ENCODE results near the gene PDE1C.

PDE1C gene

GRCh38 chr7:31919678-31920369, 150.4 kb downstream of the PDE1C start:
- Histone ChIP-seq H3K27me3 (ENCODE audit: control insufficient read depth, insufficient read depth, low read length) (no peaks in the 10 kb centered on the region), H3K9ac (ENCODE audit: low read depth, low read length) (no peak overlapping the region), H3K4me3 (ENCODE audit: low read depth, low read length) (no peak overlapping the region), H3K27ac (ENCODE audit: low read depth, low read length) (no peak overlapping the region), H3K9me3 (ENCODE audit: control insufficient read depth, insufficient read depth, low read length) (no peaks in the 10 kb centered on the region), H3K36me3 (ENCODE audit: control insufficient read depth, insufficient read depth, low read length) (no peaks in the 10 kb centered on the region), H3K4me1 (ENCODE audit: control insufficient read depth, insufficient read depth, low read length) (no peaks in the 10 kb centered on the region)

GRCh38 chr7:31918706-31919393, 151.4 kb downstream of the PDE1C start:
- no peaks in the 10 kb centered on the region for H3K27me3 ChIP-seq (ENCODE audit: control insufficient read depth, insufficient read depth, low read length)
- no peak overlapping the region for H3K9ac ChIP-seq (ENCODE audit: low read depth, low read length)
- H3K4me3 ChIP-seq (ENCODE audit: low read depth, low read length) = no peak overlapping the region
- H3K36me3 ChIP-seq (ENCODE audit: control insufficient read depth, insufficient read depth, low read length) = no peaks in the 10 kb centered on the region
- H3K27ac ChIP-seq (ENCODE audit: low read depth, low read length) = no peak overlapping the region
- no peaks in the 10 kb centered on the region for H3K9me3 ChIP-seq (ENCODE audit: control insufficient read depth, insufficient read depth, low read length)
- H3K4me1 ChIP-seq (ENCODE audit: control insufficient read depth, insufficient read depth, low read length) = no peaks in the 10 kb centered on the region

- no peaks in the 10 kb centered on the region for H3K27me3 ChIP-seq (ENCODE audit: control insufficient read depth, insufficient read depth, low read length)
- H3K36me3 ChIP-seq (ENCODE audit: control insufficient read depth, insufficient read depth, low read length) = no peaks in the 10 kb centered on the region
- H3K27ac ChIP-seq (ENCODE audit: low read depth, low read length) = no peak overlapping the region
- H3K9ac ChIP-seq (ENCODE audit: low read depth, low read length) = no peak overlapping the region
- no peak overlapping the region for H3K4me3 ChIP-seq (ENCODE audit: low read depth, low read length)
- peaks cover 7% of the 10 kb centered on the region for H3K4me1 ChIP-seq (ENCODE audit: control insufficient read depth, insufficient read depth, low read length)
- H3K9me3 ChIP-seq (ENCODE audit: control insufficient read depth, insufficient read depth, low read length) = no peaks in the 10 kb centered on the region
Measured at GRCh38 chr7:31917256-31917655, 153.0 kb downstream of the PDE1C start.

- H3K9me3 ChIP-seq (ENCODE audit: control insufficient read depth, insufficient read depth, low read length) = no peaks in the 10 kb centered on the region
- peaks cover 7% of the 10 kb centered on the region for H3K4me1 ChIP-seq (ENCODE audit: control insufficient read depth, insufficient read depth, low read length)
- H3K27me3 ChIP-seq (ENCODE audit: control insufficient read depth, insufficient read depth, low read length) = no peaks in the 10 kb centered on the region
- no peak overlapping the region for H3K27ac ChIP-seq (ENCODE audit: low read depth, low read length)
- no peaks in the 10 kb centered on the region for H3K36me3 ChIP-seq (ENCODE audit: control insufficient read depth, insufficient read depth, low read length)
- no peak overlapping the region for H3K4me3 ChIP-seq (ENCODE audit: low read depth, low read length)
- no peak overlapping the region for H3K9ac ChIP-seq (ENCODE audit: low read depth, low read length)
Measured at GRCh38 chr7:31910191-31910590, 160.0 kb downstream of the PDE1C start.

- Histone ChIP-seq H3K9ac (ENCODE audit: low read depth, low read length) (no peak overlapping the region), H3K36me3 (ENCODE audit: control insufficient read depth, insufficient read depth, low read length) (no peaks in the 10 kb centered on the region), H3K4me1 (ENCODE audit: control insufficient read depth, insufficient read depth, low read length) (no peaks in the 10 kb centered on the region), H3K27ac (ENCODE audit: low read depth, low read length) (no peak overlapping the region), H3K4me3 (ENCODE audit: low read depth, low read length) (no peak overlapping the region), H3K27me3 (ENCODE audit: control insufficient read depth, insufficient read depth, low read length) (no peaks in the 10 kb centered on the region), H3K9me3 (ENCODE audit: control insufficient read depth, insufficient read depth, low read length) (no peaks in the 10 kb centered on the region)
Measured at GRCh38 chr7:31906479-31907171, 163.6 kb downstream of the PDE1C start.

- H3K36me3 ChIP-seq (ENCODE audit: control insufficient read depth, insufficient read depth, low read length) = no peaks in the 10 kb centered on the region
- H3K9ac ChIP-seq (ENCODE audit: low read depth, low read length) = no peak overlapping the region
- H3K9me3 ChIP-seq (ENCODE audit: control insufficient read depth, insufficient read depth, low read length) = no peaks in the 10 kb centered on the region
- no peaks in the 10 kb centered on the region for H3K27me3 ChIP-seq (ENCODE audit: control insufficient read depth, insufficient read depth, low read length)
- 0 out of 2 replicates have a peak, but pooled peaks cover 5% of the 10 kb centered on the region for H3K4me1 ChIP-seq (ENCODE audit: control insufficient read depth, insufficient read depth, low read length)
- H3K27ac ChIP-seq (ENCODE audit: low read depth, low read length) = no peak overlapping the region
- no peak overlapping the region for H3K4me3 ChIP-seq (ENCODE audit: low read depth, low read length)
Measured at GRCh38 chr7:31903962-31904361, 166.2 kb downstream of the PDE1C start.

GRCh38 chr7:31899356-31899927, 170.8 kb downstream of the PDE1C start:
- H3K9ac ChIP-seq (ENCODE audit: low read depth, low read length) = no peak overlapping the region
- no peaks in the 10 kb centered on the region for H3K27me3 ChIP-seq (ENCODE audit: control insufficient read depth, insufficient read depth, low read length)
- H3K27ac ChIP-seq (ENCODE audit: low read depth, low read length) = no peak overlapping the region
- H3K9me3 ChIP-seq (ENCODE audit: control insufficient read depth, insufficient read depth, low read length) = no peaks in the 10 kb centered on the region
- no peak overlapping the region for H3K4me3 ChIP-seq (ENCODE audit: low read depth, low read length)
- no peaks in the 10 kb centered on the region for H3K36me3 ChIP-seq (ENCODE audit: control insufficient read depth, insufficient read depth, low read length)
- 0 out of 2 replicates have a peak, but pooled peaks cover 5% of the 10 kb centered on the region for H3K4me1 ChIP-seq (ENCODE audit: control insufficient read depth, insufficient read depth, low read length)

- no peaks in the 10 kb centered on the region for H3K9me3 ChIP-seq (ENCODE audit: control insufficient read depth, insufficient read depth, low read length)
- H3K9ac ChIP-seq (ENCODE audit: low read depth, low read length) = no peak overlapping the region
- 0 out of 2 replicates have a peak, but pooled peaks cover 5% of the 10 kb centered on the region for H3K4me1 ChIP-seq (ENCODE audit: control insufficient read depth, insufficient read depth, low read length)
- no peaks in the 10 kb centered on the region for H3K36me3 ChIP-seq (ENCODE audit: control insufficient read depth, insufficient read depth, low read length)
- no peak overlapping the region for H3K4me3 ChIP-seq (ENCODE audit: low read depth, low read length)
- no peaks in the 10 kb centered on the region for H3K27me3 ChIP-seq (ENCODE audit: control insufficient read depth, insufficient read depth, low read length)
- H3K27ac ChIP-seq (ENCODE audit: low read depth, low read length) = no peak overlapping the region
Measured at GRCh38 chr7:31896925-31897324, 173.3 kb downstream of the PDE1C start.

GRCh38 chr7:31894308-31894707, 175.9 kb downstream of the PDE1C start:
- no peaks in the 10 kb centered on the region for H3K9me3 ChIP-seq (ENCODE audit: control insufficient read depth, insufficient read depth, low read length)
- no peak overlapping the region for H3K27ac ChIP-seq (ENCODE audit: low read depth, low read length)
- H3K36me3 ChIP-seq (ENCODE audit: control insufficient read depth, insufficient read depth, low read length) = no peaks in the 10 kb centered on the region
- H3K27me3 ChIP-seq (ENCODE audit: control insufficient read depth, insufficient read depth, low read length) = no peaks in the 10 kb centered on the region
- H3K4me3 ChIP-seq (ENCODE audit: low read depth, low read length) = no peak overlapping the region
- no peak overlapping the region for H3K9ac ChIP-seq (ENCODE audit: low read depth, low read length)
- H3K4me1 ChIP-seq (ENCODE audit: control insufficient read depth, insufficient read depth, low read length) = no peaks in the 10 kb centered on the region

- Histone ChIP-seq H3K9me3 (ENCODE audit: control insufficient read depth, insufficient read depth, low read length) (no peaks in the 10 kb centered on the region), H3K9ac (ENCODE audit: low read depth, low read length) (no peak overlapping the region), H3K4me3 (ENCODE audit: low read depth, low read length) (no peak overlapping the region), H3K36me3 (ENCODE audit: control insufficient read depth, insufficient read depth, low read length) (no peaks in the 10 kb centered on the region), H3K4me1 (ENCODE audit: control insufficient read depth, insufficient read depth, low read length) (no peaks in the 10 kb centered on the region), H3K27ac (ENCODE audit: low read depth, low read length) (no peak overlapping the region), H3K27me3 (ENCODE audit: control insufficient read depth, insufficient read depth, low read length) (no peaks in the 10 kb centered on the region)
Measured at GRCh38 chr7:31893365-31893764, 176.8 kb downstream of the PDE1C start.
